ENCODE results near the gene SORCS3. TPM values are rescaled to one million over a fixed set of nuclear protein-coding genes. Genes with fewer than 3 reads are reported as not detected.

The SORCS3 gene
- total and polyA plus RNA-seq, 11 donors, result 0.03 to 0.19 (median 0.05) TPM; not detected in 8

- no peak for DNase-seq
- Histone ChIP-seq H3K4me1 (no peaks in the 10 kb centered on the region), H3K9me3 (peaks cover 0 to 4% (median 0%) of the 10 kb centered on the region in 12 donors), H3K36me3 (no peaks in the 10 kb centered on the region), H3K27ac (no peak overlapping the region), H3K27me3 (peaks cover 0 to 8% (median 0%) of the 10 kb centered on the region in 9 donors), H3K4me3 (no peak overlapping the region)
- WGBS, 4 donors, result 81 to 85% (median 83%) methylated on average over 4 of the region's 4 CpGs
- intact Hi-C loops (cut with DNase I), result no loop called here
- TF ChIP-seq POLR2A (IDR thresholded peaks at IDR 0.05) (no peak), CTCF (IDR thresholded peaks at IDR 0.05) (no peak)
- ATAC-seq, result no peak
Measured at GRCh38 chr10:104665174-104665573, 24.1 kb downstream of the SORCS3 start.

- DNase-seq, result no peak
- H3K36me3 ChIP-seq, result no peaks in the 10 kb centered on the region
- no peak overlapping the region for H3K4me3 ChIP-seq
- H3K27ac ChIP-seq, result no peak overlapping the region
- intact Hi-C loops (cut with DNase I), result no loop called here
- H3K27me3 ChIP-seq, result peaks cover 0 to 3% (median 0%) of the 10 kb centered on the region in 9 donors
- 66 to 81% (median 76%) methylated on average over 5 of the region's 5 CpGs for WGBS, 4 donors
- no peak for ATAC-seq
- peaks cover 0 to 13% (median 2%) of the 10 kb centered on the region in 12 donors for H3K9me3 ChIP-seq
- H3K4me1 ChIP-seq, result no peaks in the 10 kb centered on the region
- TF ChIP-seq CTCF (IDR thresholded peaks at IDR 0.05) (no peak), POLR2A (IDR thresholded peaks at IDR 0.05) (no peak)
Measured at GRCh38 chr10:104666106-104666505, 25.0 kb downstream of the SORCS3 start.

GRCh38 chr10:104676874-104677273, 35.8 kb downstream of the SORCS3 start:
- TF ChIP-seq CTCF (IDR thresholded peaks at IDR 0.05) (no peak), POLR2A (IDR thresholded peaks at IDR 0.05) (no peak)
- Histone ChIP-seq H3K4me1 (no peaks in the 10 kb centered on the region), H3K9me3 (peaks cover 0 to 14% (median 0%) of the 10 kb centered on the region in 12 donors), H3K36me3 (no peaks in the 10 kb centered on the region), H3K27ac (no peak overlapping the region), H3K4me3 (no peak overlapping the region), H3K27me3 (peaks cover 0 to 7% (median 0%) of the 10 kb centered on the region in 9 donors)
- no peak for DNase-seq
- ATAC-seq, result no peak
- WGBS, 4 donors, result 81 to 89% (median 88%) methylated on average over 1 of the region's 1 CpG
- intact Hi-C loops (cut with DNase I), result no loop called here

- TF ChIP-seq CTCF (IDR thresholded peaks at IDR 0.05) (no peak), POLR2A (IDR thresholded peaks at IDR 0.05) (no peak)
Measured at GRCh38 chr10:104678658-104679057, 37.6 kb downstream of the SORCS3 start.

More at GRCh38 chr10:104678658-104679057, 37.6 kb downstream of the SORCS3 start:
- Histone ChIP-seq H3K36me3 (no peaks in the 10 kb centered on the region), H3K4me3 (no peak overlapping the region), H3K9me3 (peaks cover 0 to 7% (median 0%) of the 10 kb centered on the region in 12 donors), H3K4me1 (no peaks in the 10 kb centered on the region), H3K27ac (no peak overlapping the region), H3K27me3 (peaks cover 0 to 11% (median 0%) of the 10 kb centered on the region in 9 donors)
- ATAC-seq (no peak), DNase-seq (no peak)
- intact Hi-C loops (cut with DNase I), result no loop called here
